ENCODE data around the gene DCTN4. TPM values are rescaled to one million over a fixed set of nuclear protein-coding genes. Genes with fewer than 3 reads are reported as not detected.
A peak's percentile ranks its signal among the peaks of the same experiment; 100 is the strongest.

Gene DCTN4
- total RNA-seq, 1 experiment from 2014 or later: 48.5 TPM

- Histone ChIP-seq H3K18ac (ENCODE audit: insufficient read length, low read depth, low read length) (peak within 1 kb of the TSS; percentile 81), H3K23me2 (ENCODE audit: insufficient read length, low read depth, low read length, poor library complexity, severe bottlenecking) (peaks cover 13% of the 10 kb centered on the region), H3K27ac (ENCODE audit: insufficient read length, low read depth, low read length) (peak within 1 kb of the TSS; percentile 91), H4K20me1 (ENCODE audit: control insufficient read depth, insufficient read depth, insufficient read length) (no peaks in the 10 kb centered on the region), H3K9ac (ENCODE audit: extremely low read depth, insufficient read length, low read length) (peak within 1 kb of the TSS; percentile 84), H2BK20ac (ENCODE audit: low read depth, low read length, poor library complexity, severe bottlenecking) (no peak within 1 kb of the TSS), H4K8ac (replicated peaks; ENCODE audit: insufficient read length, low read depth, low read length) (no peak within 1 kb of the TSS), H2BK5ac (ENCODE audit: insufficient read length, low read length) (no peak within 1 kb of the TSS), H3K9me3 (ENCODE audit: control insufficient read depth, low read depth, low read length) (no peaks in the 10 kb centered on the region), H4K5ac (ENCODE audit: insufficient read length, low read depth, low read length) (peak within 1 kb of the TSS; percentile 18), H3K4me2 (ENCODE audit: insufficient read depth, insufficient read length, low read length) (peak within 1 kb of the TSS; percentile 95), H3K27me3 (ENCODE audit: insufficient read depth, low read length) (peaks cover 4% of the 10 kb centered on the region; the same call in 1 of the 2 replicates), H2AK5ac (ENCODE audit: insufficient read length, low read length) (peak within 1 kb of the TSS; percentile 10), H3T11ph (ENCODE audit: low read length) (no peak within 1 kb of the TSS), H3K4me1 (ENCODE audit: insufficient read depth, low read length) (peaks cover 31% of the 10 kb centered on the region), H4K91ac (ENCODE audit: insufficient read length, low read depth, low read length) (peak within 1 kb of the TSS; percentile 71), H3K79me2 (ENCODE audit: insufficient read depth, low read length) (peaks cover 2% of the 10 kb centered on the region; the same call in 1 of the 2 replicates), H2BK15ac (ENCODE audit: low read depth, low read length) (no peak within 1 kb of the TSS), H3K56ac (ENCODE audit: insufficient read length, low read depth, low read length) (no peak within 1 kb of the TSS), H3K4ac (ENCODE audit: low read depth, low read length) (peak within 1 kb of the TSS; percentile 68), H3K14ac (ENCODE audit: insufficient read depth, low read length) (peak within 1 kb of the TSS; percentile 74), H3K79me1 (ENCODE audit: insufficient read depth, low read depth, low read length, poor library complexity, severe bottlenecking) (no peaks in the 10 kb centered on the region), H2BK12ac (ENCODE audit: insufficient read length, low read depth, low read length) (peak within 1 kb of the TSS; percentile 82), H2BK120ac (ENCODE audit: low read depth, low read length, poor library complexity, severe bottlenecking) (peak within 1 kb of the TSS; percentile 15), H2AFZ (ENCODE audit: low read length) (no peak within 1 kb of the TSS), H3K23ac (ENCODE audit: insufficient read length, low read depth, low read length) (no peak within 1 kb of the TSS)
- peaks cover 13 to 14% (median 13%) of the 10 kb centered on the region in 3 experiments; a peak in 6 of 7 replicates for H3K36me3 Mint-ChIP-seq (ENCODE audit: insufficient read depth in 1 of 3, low read depth in 3 of 3)
- H3K27ac Mint-ChIP-seq: peak within 1 kb of the TSS; percentile 97 to 98 (median 97)
- no peaks in the 10 kb centered on the region; a peak in 1 of 5 replicates for H3K9me3 Mint-ChIP-seq
- TF ChIP-seq, protein P1, sequence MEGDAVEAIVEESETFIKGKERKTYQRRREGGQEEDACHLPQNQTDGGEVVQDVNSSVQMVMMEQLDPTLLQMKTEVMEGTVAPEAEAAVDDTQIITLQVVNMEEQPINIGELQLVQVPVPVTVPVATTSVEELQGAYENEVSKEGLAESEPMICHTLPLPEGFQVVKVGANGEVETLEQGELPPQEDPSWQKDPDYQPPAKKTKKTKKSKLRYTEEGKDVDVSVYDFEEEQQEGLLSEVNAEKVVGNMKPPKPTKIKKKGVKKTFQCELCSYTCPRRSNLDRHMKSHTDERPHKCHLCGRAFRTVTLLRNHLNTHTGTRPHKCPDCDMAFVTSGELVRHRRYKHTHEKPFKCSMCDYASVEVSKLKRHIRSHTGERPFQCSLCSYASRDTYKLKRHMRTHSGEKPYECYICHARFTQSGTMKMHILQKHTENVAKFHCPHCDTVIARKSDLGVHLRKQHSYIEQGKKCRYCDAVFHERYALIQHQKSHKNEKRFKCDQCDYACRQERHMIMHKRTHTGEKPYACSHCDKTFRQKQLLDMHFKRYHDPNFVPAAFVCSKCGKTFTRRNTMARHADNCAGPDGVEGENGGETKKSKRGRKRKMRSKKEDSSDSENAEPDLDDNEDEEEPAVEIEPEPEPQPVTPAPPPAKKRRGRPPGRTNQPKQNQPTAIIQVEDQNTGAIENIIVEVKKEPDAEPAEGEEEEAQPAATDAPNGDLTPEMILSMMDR (conservative IDR thresholded peaks at IDR 0.05): peak; percentile 56; the same call in 2 of the 3 replicates
- H3K27me3 Mint-ChIP-seq (ENCODE audit: low read depth): peaks cover 46% of the 10 kb centered on the region
- H3K4me3 Mint-ChIP-seq: peak within 1 kb of the TSS; percentile 89 to 99
- H3K4me1 Mint-ChIP-seq: peaks cover 58% of the 10 kb centered on the region in 2 experiments
- peak; percentile 88 for DNase-seq
- WGBS (ENCODE audit: extremely low coverage, insufficient read length, low lambda C conversion rate): no CpG with 5 or more reads among the region's 59 CpGs
Measured at GRCh38 chr5:150778517-150779396, 19.9 kb upstream of the DCTN4 start, which contains the start of gene SMIM3. Gene SMIM3, plus strand, starts transcription at chr5:150778757. Its CDS starts 16,684 bp downstream, at chr5:150795441.

Measured in H9 (cell line).